ENCODE measurements around the gene DTX2.
"Not testable (repeated sequence)": the region's sequence is repeated elsewhere in the genome, so short reads cannot be mapped to it uniquely, and the experiment has no call there.

The DTX2 gene

GRCh38 chr7:76513817-76514799 lies 52.6 kb downstream of the DTX2 start:
- no peaks in the 10 kb centered on the region for H3K79me2 ChIP-seq (ENCODE audit: insufficient read depth, low read depth)
- no peaks in the 10 kb centered on the region for H3K27me3 ChIP-seq (ENCODE audit: insufficient read depth, low read depth)
- H3K9ac ChIP-seq, result no peak overlapping the region
- H3K27ac ChIP-seq, result no peak overlapping the region
- no peak for TF ChIP-seq CTCF (conservative IDR thresholded peaks at IDR 0.05; ENCODE audit: low read depth, low read length)
- no peaks in the 10 kb centered on the region for H3K36me3 ChIP-seq (ENCODE audit: insufficient read depth)
- no peak overlapping the region for H3K4me2 ChIP-seq
- no peak overlapping the region for H3K4me3 ChIP-seq (IDR thresholded peaks at IDR 0.05; ENCODE audit: insufficient read depth, low read depth, low read length)
- no peaks in the 10 kb centered on the region for H4K20me1 ChIP-seq (ENCODE audit: insufficient read depth)
- H2AFZ ChIP-seq (ENCODE audit: low read depth), result no peak overlapping the region
- H3K4me1 ChIP-seq (ENCODE audit: low read depth, poor library complexity, severe bottlenecking), result no peaks in the 10 kb centered on the region

GRCh38 chr7:76514926-76515771 lies 53.6 kb downstream of the DTX2 start:
- no peak for TF ChIP-seq CTCF (conservative IDR thresholded peaks at IDR 0.05; ENCODE audit: low read depth, low read length)
- H3K27me3 ChIP-seq (ENCODE audit: insufficient read depth, low read depth), result no peaks in the 10 kb centered on the region
- no peak overlapping the region for H3K4me2 ChIP-seq
- no peak overlapping the region for H2AFZ ChIP-seq (ENCODE audit: low read depth)
- no peak overlapping the region for H3K9ac ChIP-seq
- no peaks in the 10 kb centered on the region for H3K79me2 ChIP-seq (ENCODE audit: insufficient read depth, low read depth)
- no peaks in the 10 kb centered on the region for H4K20me1 ChIP-seq (ENCODE audit: insufficient read depth)
- H3K27ac ChIP-seq, result no peak overlapping the region
- no peaks in the 10 kb centered on the region for H3K36me3 ChIP-seq (ENCODE audit: insufficient read depth)
- H3K4me1 ChIP-seq (ENCODE audit: low read depth, poor library complexity, severe bottlenecking), result no peaks in the 10 kb centered on the region
- no peak overlapping the region for H3K4me3 ChIP-seq (IDR thresholded peaks at IDR 0.05; ENCODE audit: insufficient read depth, low read depth, low read length)

GRCh38 chr7:76515999-76516443 lies 54.5 kb downstream of the DTX2 start:
- H2AFZ ChIP-seq (ENCODE audit: low read depth), result no peak overlapping the region
- no peak overlapping the region for H3K9ac ChIP-seq
- no peaks in the 10 kb centered on the region for H4K20me1 ChIP-seq (ENCODE audit: insufficient read depth)
- H3K27ac ChIP-seq, result no peak overlapping the region
- H3K36me3 ChIP-seq (ENCODE audit: insufficient read depth), result no peaks in the 10 kb centered on the region
- no peak overlapping the region for H3K4me3 ChIP-seq (IDR thresholded peaks at IDR 0.05; ENCODE audit: insufficient read depth, low read depth, low read length)
- TF ChIP-seq CTCF (conservative IDR thresholded peaks at IDR 0.05; ENCODE audit: low read depth, low read length), result no peak
- H3K27me3 ChIP-seq (ENCODE audit: insufficient read depth, low read depth), result no peaks in the 10 kb centered on the region
- no peaks in the 10 kb centered on the region for H3K79me2 ChIP-seq (ENCODE audit: insufficient read depth, low read depth)
- no peak overlapping the region for H3K4me2 ChIP-seq
- no peaks in the 10 kb centered on the region for H3K4me1 ChIP-seq (ENCODE audit: low read depth, poor library complexity, severe bottlenecking)

GRCh38 chr7:76516932-76517331 lies 55.4 kb downstream of the DTX2 start:
- not testable (repeated sequence) for H3K4me3 ChIP-seq (IDR thresholded peaks at IDR 0.05; ENCODE audit: insufficient read depth, low read depth, low read length); H2AFZ ChIP-seq (ENCODE audit: low read depth); H3K79me2 ChIP-seq (ENCODE audit: insufficient read depth, low read depth); H3K27me3 ChIP-seq (ENCODE audit: insufficient read depth, low read depth); H3K9ac ChIP-seq; H3K4me1 ChIP-seq (ENCODE audit: low read depth, poor library complexity, severe bottlenecking); H3K4me2 ChIP-seq; H3K27ac ChIP-seq; H3K36me3 ChIP-seq (ENCODE audit: insufficient read depth); H4K20me1 ChIP-seq (ENCODE audit: insufficient read depth)

- not testable (repeated sequence) for H2AFZ ChIP-seq (ENCODE audit: low read depth); H3K9ac ChIP-seq; H3K79me2 ChIP-seq (ENCODE audit: insufficient read depth, low read depth); H3K4me1 ChIP-seq (ENCODE audit: low read depth, poor library complexity, severe bottlenecking); H3K4me3 ChIP-seq (IDR thresholded peaks at IDR 0.05; ENCODE audit: insufficient read depth, low read depth, low read length); H3K36me3 ChIP-seq (ENCODE audit: insufficient read depth); H3K27me3 ChIP-seq (ENCODE audit: insufficient read depth, low read depth); H3K27ac ChIP-seq; H4K20me1 ChIP-seq (ENCODE audit: insufficient read depth); H3K4me2 ChIP-seq
These were observed 64.7 kb downstream of the DTX2 start for GRCh38 chr7:76526183-76526582.

- not testable (repeated sequence) for H4K20me1 ChIP-seq (ENCODE audit: insufficient read depth); H3K9ac ChIP-seq; H3K27ac ChIP-seq; H3K4me3 ChIP-seq (IDR thresholded peaks at IDR 0.05; ENCODE audit: insufficient read depth, low read depth, low read length); H3K4me2 ChIP-seq; H2AFZ ChIP-seq (ENCODE audit: low read depth); H3K79me2 ChIP-seq (ENCODE audit: insufficient read depth, low read depth); H3K27me3 ChIP-seq (ENCODE audit: insufficient read depth, low read depth); H3K4me1 ChIP-seq (ENCODE audit: low read depth, poor library complexity, severe bottlenecking); H3K36me3 ChIP-seq (ENCODE audit: insufficient read depth)
These were observed 70.1 kb downstream of the DTX2 start for GRCh38 chr7:76531643-76532042.

GRCh38 chr7:76543197-76543596 lies 81.7 kb downstream of the DTX2 start, which contains the start of gene SPDYE16:
Gene SPDYE16 (minus strand): TSS chr7:76543297. CDS start chr7:76541459, 1,838 bp downstream.
- not testable (repeated sequence) for H3K4me3 ChIP-seq (IDR thresholded peaks at IDR 0.05; ENCODE audit: insufficient read depth, low read depth, low read length); H2AFZ ChIP-seq (ENCODE audit: low read depth); H3K27ac ChIP-seq; H3K36me3 ChIP-seq (ENCODE audit: insufficient read depth); H3K4me2 ChIP-seq; H3K27me3 ChIP-seq (ENCODE audit: insufficient read depth, low read depth); H4K20me1 ChIP-seq (ENCODE audit: insufficient read depth); H3K4me1 ChIP-seq (ENCODE audit: low read depth, poor library complexity, severe bottlenecking); H3K9ac ChIP-seq; H3K79me2 ChIP-seq (ENCODE audit: insufficient read depth, low read depth)

Data from KMS-11 (cell line).